Psoas muscle (tissue), 8 donors: ENCODE results near the gene FIBIN. TPM values are rescaled to one million over a fixed set of nuclear protein-coding genes. Genes with fewer than 3 reads are reported as not detected.

Experiments used
- ATAC-seq, 4 donors: fragments of 200-7000 bp; cut with Tn5 transposase; one replicate each; pipeline ENCODE4 v1.9.1; 2020; ENCODE audit warnings: moderate library complexity in 3 of 4, mild to moderate bottlenecking in 2 of 4
- DNase-seq, 2 donors: peaks; one replicate each; pipeline ENCODE4 v3.0.0-alpha.2; 2020
- H3K27ac ChIP-seq: fragments of 200-600 bp; one replicate; pipeline ENCODE4 v1.8.0; 2022
- H3K27me3 ChIP-seq, 3 donors: fragments of 200-600 bp in 1 of 3; one replicate each; pipeline versions ENCODE4 v1.6.1 to v1.8.0; 2013 to 2022; ENCODE audit warnings: low read length in 2 of 3, mild to moderate bottlenecking in 2 of 3, moderate library complexity in 1 of 3; ENCODE audit not compliant: insufficient read depth in 3 of 3
- H3K36me3 ChIP-seq, 2 donors: fragments of 200-600 bp in 1 of 2; one replicate each; pipeline versions ENCODE4 v1.6.1 to v1.8.0; 2013 to 2022; ENCODE audit warnings: low read depth in 1 of 2, mild to moderate bottlenecking in 1 of 2, moderate library complexity in 1 of 2; ENCODE audit not compliant: insufficient read depth in 1 of 2
- H3K4me1 ChIP-seq: fragments of 200-600 bp; one replicate; pipeline ENCODE4 v1.8.0; 2022
- H3K4me3 ChIP-seq: fragments of 200-600 bp; one replicate; pipeline ENCODE4 v1.8.0; 2022; ENCODE audit warnings: mild to moderate bottlenecking
- H3K9me3 ChIP-seq: fragments of 200-600 bp; one replicate; pipeline ENCODE4 v1.8.0; 2022
- CTCF ChIP-seq: fragments of 200-600 bp; IDR thresholded peaks from one replicate; pipeline ENCODE4 v1.8.0; 2022; ENCODE audit warnings: antibody characterized with exemption
- WGBS, 3 donors: extraction: QIAGEN DNeasy Blood & Tissue Kit; methylation state at CpG; one replicate each; pipeline versions ENCODE4 v1.1.6 to v1.1.7; 2013; 5-methylcytosine and 5-hydroxymethylcytosine counted together
- intact Hi-C, 2 donors: fragments of 100-400 bp; cut with DNase I; formaldehyde crosslinking; loops; one replicate each; pipeline versions ENCODE4 v1.11.0 to v1.14.2; 2022
- polyA plus RNA-seq, 3 donors: library from polyadenylated mRNA; stranded (reverse); fragments of 200-250 nt; gene quantifications; one replicate each; pipeline ENCODE4 v1.2.3, GENCODE V29; 2013
- total RNA-seq, 4 donors: library from RNA; stranded (reverse); fragmentation: NEBNext Ultra II Directional in 2 of 4; extraction: Animal tissue kit (Norgen Biotek cat#: 25700) in 2 of 4; gene quantifications; one replicate each; pipeline versions ENCODE4 v1.2.1 to v1.2.4, GENCODE V29; 2021 to 2023
- donor health status: healthy with polysubstance abuse.
- donor health status: DM: no; HTN: no; CAD: no; lungs with moderate emphysema.
- donor health status: Bipolar disorder and iron deficiency.
- donor health status: healthy.
- donor health status: DM: yes; HTN: yes; CAD: no.
- donor health status: DM: no; HTN: no; CAD: no.
- donor health status: DM: no; HTN: no; CAD: no.
- donor health status: DM: yes; HTN: yes; CAD: no.

The FIBIN gene
- total and polyA plus RNA-seq, 7 donors = 3.0 to 8.9 (median 4.9) TPM

DNA sequence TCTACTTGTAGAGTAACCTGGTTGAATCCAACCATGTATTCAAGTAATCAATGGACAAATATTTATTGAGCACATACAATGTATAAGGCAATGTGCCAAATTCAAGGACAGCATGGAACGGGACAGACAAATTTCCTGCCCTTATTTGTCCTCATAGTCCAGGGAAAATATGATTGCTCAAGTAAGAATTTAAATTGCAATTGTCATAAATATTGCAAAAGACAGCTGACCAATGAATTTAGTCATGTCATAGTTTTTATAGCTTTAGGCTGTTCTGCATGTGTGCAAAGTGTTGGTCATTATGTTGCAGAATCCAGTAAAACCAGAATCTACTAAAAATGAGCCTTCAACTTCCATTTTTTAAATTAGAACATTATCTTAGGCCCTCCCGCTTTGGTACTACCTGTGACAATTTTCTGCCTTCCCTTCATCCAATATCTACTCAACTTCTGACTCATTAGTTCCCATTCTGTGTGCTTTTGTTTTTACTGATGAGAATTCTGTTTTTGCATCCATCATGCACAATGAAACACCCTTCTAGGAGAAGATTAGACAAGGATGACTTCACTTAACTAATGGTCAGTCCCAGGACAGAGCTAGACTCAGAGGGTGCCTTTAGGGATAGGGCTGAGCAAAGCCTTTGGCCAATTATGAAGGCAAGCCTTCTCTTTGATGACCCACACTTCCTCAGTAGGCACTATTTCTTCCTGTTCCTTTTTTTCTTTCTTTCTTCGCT lies 45.8 kb upstream of the FIBIN start:
- 67 to 80% (median 75%) methylated on average over 3 of the region's 3 CpGs for WGBS, 3 donors
- intact Hi-C loops = loop anchor here in 1 of 2 donors (2.0 kb wide), 1 partner anchor 73 kb away; no protein-coding TSS in a partner anchor
- Histone ChIP-seq H3K4me3 (no peak overlapping the region), H3K9me3 (no peaks in the 10 kb centered on the region), H3K27ac (peak overlapping the region; percentile 32), H3K27me3 (no peaks in the 10 kb centered on the region), H3K4me1 (no peaks in the 10 kb centered on the region), H3K36me3 (no peaks in the 10 kb centered on the region)
- ATAC-seq (no peak), DNase-seq (no peak)
- no peak for TF ChIP-seq CTCF

DNA sequence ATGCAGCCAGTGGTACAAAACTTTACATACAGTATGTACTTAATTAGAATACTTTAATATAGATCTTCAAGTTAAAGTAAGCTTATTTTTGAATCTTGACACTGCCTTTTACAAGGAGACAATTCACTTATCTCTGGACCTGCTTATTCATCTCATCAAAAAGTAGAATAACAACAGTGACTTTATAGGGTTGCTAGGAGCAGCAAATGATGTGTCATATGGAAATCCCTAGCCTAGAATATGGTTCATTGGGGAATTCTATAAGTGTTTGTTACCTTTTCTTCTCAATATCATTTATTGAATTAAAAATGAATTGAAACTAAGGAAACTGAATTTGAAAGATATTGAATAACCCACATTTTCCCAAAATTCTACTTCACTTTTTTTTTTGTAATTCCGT lies 45.0 kb upstream of the FIBIN start:
- Histone ChIP-seq H3K9me3 (no peaks in the 10 kb centered on the region), H3K4me1 (no peaks in the 10 kb centered on the region), H3K27me3 (no peaks in the 10 kb centered on the region), H3K27ac (peak overlapping the region; percentile 32), H3K4me3 (no peak overlapping the region), H3K36me3 (no peaks in the 10 kb centered on the region)
- intact Hi-C loops = no loop called here
- ATAC-seq = no peak
- DNase-seq = no peak
- WGBS, 3 donors = 81 to 95% (median 91%) methylated on average over 1 of the region's 1 CpG
- TF ChIP-seq CTCF = no peak

- no peaks in the 10 kb centered on the region for H3K27me3 ChIP-seq
- H3K4me3 ChIP-seq = no peak overlapping the region
- no peak overlapping the region for H3K27ac ChIP-seq
- intact Hi-C loops = no loop called here
- H3K4me1 ChIP-seq = no peaks in the 10 kb centered on the region
- no peak for TF ChIP-seq CTCF
- ATAC-seq = no peak
- no peak for DNase-seq
- H3K9me3 ChIP-seq = no peaks in the 10 kb centered on the region
- H3K36me3 ChIP-seq = no peaks in the 10 kb centered on the region
- 87 to 97% (median 89%) methylated on average over 2 of the region's 2 CpGs for WGBS, 3 donors
These were observed 44.1 kb upstream of the FIBIN start for GRCh38 chr11:26949846-26950245.

GRCh38 chr11:26950260-26950719 lies 43.6 kb upstream of the FIBIN start:
- no peak overlapping the region for H3K4me3 ChIP-seq
- intact Hi-C loops = no loop called here
- TF ChIP-seq CTCF = no peak
- H3K27me3 ChIP-seq = no peaks in the 10 kb centered on the region
- no peaks in the 10 kb centered on the region for H3K36me3 ChIP-seq
- ATAC-seq (no peak), DNase-seq (peak; percentile 12 to 40)
- H3K27ac ChIP-seq = no peak overlapping the region
- 84 to 94% (median 87%) methylated on average over 5 of the region's 5 CpGs for WGBS, 3 donors
- H3K9me3 ChIP-seq = no peaks in the 10 kb centered on the region
- no peaks in the 10 kb centered on the region for H3K4me1 ChIP-seq
